CD4-positive, alpha-beta T cell (primary cell): Measurements from ENCODE around the gene MUC20. TPM values are rescaled to one million over a fixed set of nuclear protein-coding genes. Genes with fewer than 3 reads are reported as not detected.
"Not testable (repeated sequence)": the region's sequence is repeated elsewhere in the genome, so short reads cannot be mapped to it uniquely, and the experiment has no call there.

Source experiments
- ATAC-seq: fragments of 200-7000 bp; cut with Tn5 transposase; one replicate; pipeline ENCODE4 v1.10.0; 2022; ENCODE audit warnings: mild to moderate bottlenecking; ENCODE audit not compliant: poor library complexity
- CTCF ChIA-PET: fragments of 350-600 bp; sonication (Branson Sonifier 250); formaldehyde crosslinking; loops from one replicate; lab custom pipeline; 2021; ENCODE audit warnings: antibody characterized with exemption, inconsistent platforms; lab: Charles Lee
- POLR2A ChIA-PET: fragments of 350-600 bp; sonication (Branson Sonifier 250); formaldehyde crosslinking; loops from one replicate; lab custom pipeline; 2021; ENCODE audit warnings: antibody characterized with exemption, inconsistent platforms; lab: Charles Lee
- DNase-seq, 14 experiments: peaks; one replicate each; pipeline ENCODE4 v3.0.0-alpha.2; 2013 to 2020; ENCODE audit warnings: mixed read lengths in 2 of 14
- H3K27ac ChIP-seq, 2 donors: one replicate each; pipeline versions ENCODE4 v1.5.1 to v1.7.0; 2013; ENCODE audit warnings: low read length in 2 of 2, low read depth in 1 of 2, mild to moderate bottlenecking in 1 of 2
- H3K27me3 ChIP-seq, 2 experiments: 1 replicate in 1 of 2; 2 replicates in 1 of 2; pipeline versions ENCODE4 v1.6.1 to v1.7.0; 2013; ENCODE audit warnings: low read length in 2 of 2, control low read depth in 1 of 2, mild to moderate bottlenecking in 1 of 2, moderate library complexity in 1 of 2; ENCODE audit not compliant: insufficient read depth in 2 of 2, control insufficient read depth in 1 of 2
- H3K36me3 ChIP-seq: one replicate; pipeline ENCODE4 v1.6.1; 2013; ENCODE audit warnings: low read length, control low read depth; ENCODE audit not compliant: insufficient read depth
- H3K4me1 ChIP-seq: one replicate; pipeline ENCODE4 v1.6.1; 2013; ENCODE audit warnings: low read length, control low read depth; ENCODE audit not compliant: insufficient read depth
- H3K4me3 ChIP-seq: one replicate; pipeline ENCODE4 v1.5.1; 2013; ENCODE audit warnings: mild to moderate bottlenecking, low read length, moderate library complexity
- H3K9me3 ChIP-seq, 2 experiments: 1 replicate in 1 of 2; 2 replicates in 1 of 2; pipeline versions ENCODE4 v1.6.1 to v1.7.0; 2013; ENCODE audit warnings: low read length in 2 of 2, mild to moderate bottlenecking in 2 of 2, control low read depth in 1 of 2, moderate library complexity in 1 of 2; ENCODE audit not compliant: control insufficient read depth in 1 of 2, insufficient read depth in 1 of 2
- H3K27ac Mint-ChIP-seq: one replicate; pipeline ENCODE4 v1.8.0; 2020; ENCODE audit warnings: mixed read lengths
- H3K27me3 Mint-ChIP-seq: one replicate; pipeline ENCODE4 v1.8.0; 2021; ENCODE audit warnings: mixed read lengths
- H3K36me3 Mint-ChIP-seq: one replicate; pipeline ENCODE4 v1.8.0; 2021; ENCODE audit warnings: low read depth, mixed read lengths
- H3K4me1 Mint-ChIP-seq: one replicate; pipeline ENCODE4 v1.8.0; 2021; ENCODE audit warnings: low read depth, mixed read lengths
- H3K4me3 Mint-ChIP-seq: one replicate; pipeline ENCODE4 v1.8.0; 2020; ENCODE audit warnings: mild to moderate bottlenecking, mixed read lengths
- H3K9me3 Mint-ChIP-seq: one replicate; pipeline ENCODE4 v1.8.0; 2020; ENCODE audit warnings: mixed read lengths
- CTCF ChIP-seq: fragments of 200-600 bp; IDR thresholded peaks from one replicate; pipeline ENCODE4 v1.8.0; 2022; ENCODE audit warnings: antibody characterized with exemption, mild to moderate bottlenecking
- intact Hi-C, 2 experiments: fragments of 100-400 bp; cut with DNase I in 1 of 2; cut with micrococcal nuclease in 1 of 2; formaldehyde crosslinking; loops; one replicate each; pipeline versions ENCODE4 v1.15.1 to v1.9.0; 2023 to 2025; cut with DNase I, micrococcal nuclease
- total RNA-seq, 174 experiments: library from RNA in 2 of 174; stranded (reverse) in 2 of 174; gene quantifications; one replicate each; pipeline ENCODE4 v1.2.3 and lab custom pipeline; 2021 to 2026

The MUC20 gene
- total RNA-seq, 2 experiments from 2014 or later, result 3.9 to 4.1 TPM

DNA sequence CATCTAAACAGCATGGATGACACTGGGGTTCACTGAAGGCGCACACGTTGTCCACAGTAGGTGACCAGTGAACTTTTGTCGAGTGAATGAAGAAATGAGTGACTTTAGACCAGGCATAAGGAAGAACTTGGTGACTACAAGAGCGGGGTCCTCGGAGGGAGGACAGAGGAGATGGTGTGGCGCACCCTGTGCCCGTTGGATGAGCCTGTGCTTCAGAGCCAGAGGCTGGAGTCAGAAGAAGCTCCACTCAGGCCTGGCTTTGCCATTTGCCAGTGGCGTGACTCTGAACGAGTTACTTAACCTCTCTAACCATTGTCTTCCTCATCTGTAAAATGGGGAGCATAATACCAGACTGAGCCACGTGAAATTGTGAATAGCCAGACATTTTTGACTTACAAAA, 48.8 kb downstream of the MUC20 start:
- Mint-ChIP-seq H3K4me3 (no peak overlapping the region), H3K36me3 (no peaks in the 10 kb centered on the region), H3K27me3 (peaks cover under 1% of the 10 kb centered on the region), H3K9me3 (no peaks in the 10 kb centered on the region), H3K4me1 (no peaks in the 10 kb centered on the region), H3K27ac (no peak overlapping the region)
- Histone ChIP-seq H3K9me3 (peaks cover 0 to 12% of the 10 kb centered on the region in 2 experiments), H3K36me3 (no peaks in the 10 kb centered on the region), H3K27ac (no peak overlapping the region), H3K4me3 (no peak overlapping the region), H3K27me3 (no peaks in the 10 kb centered on the region), H3K4me1 (no peaks in the 10 kb centered on the region)
- CTCF ChIA-PET, result no interaction called here
- POLR2A ChIA-PET, result no interaction called here
- intact Hi-C loops, result no loop called here
- no peak for DNase-seq
- TF ChIP-seq CTCF, result no peak
- no peak for ATAC-seq

DNA sequence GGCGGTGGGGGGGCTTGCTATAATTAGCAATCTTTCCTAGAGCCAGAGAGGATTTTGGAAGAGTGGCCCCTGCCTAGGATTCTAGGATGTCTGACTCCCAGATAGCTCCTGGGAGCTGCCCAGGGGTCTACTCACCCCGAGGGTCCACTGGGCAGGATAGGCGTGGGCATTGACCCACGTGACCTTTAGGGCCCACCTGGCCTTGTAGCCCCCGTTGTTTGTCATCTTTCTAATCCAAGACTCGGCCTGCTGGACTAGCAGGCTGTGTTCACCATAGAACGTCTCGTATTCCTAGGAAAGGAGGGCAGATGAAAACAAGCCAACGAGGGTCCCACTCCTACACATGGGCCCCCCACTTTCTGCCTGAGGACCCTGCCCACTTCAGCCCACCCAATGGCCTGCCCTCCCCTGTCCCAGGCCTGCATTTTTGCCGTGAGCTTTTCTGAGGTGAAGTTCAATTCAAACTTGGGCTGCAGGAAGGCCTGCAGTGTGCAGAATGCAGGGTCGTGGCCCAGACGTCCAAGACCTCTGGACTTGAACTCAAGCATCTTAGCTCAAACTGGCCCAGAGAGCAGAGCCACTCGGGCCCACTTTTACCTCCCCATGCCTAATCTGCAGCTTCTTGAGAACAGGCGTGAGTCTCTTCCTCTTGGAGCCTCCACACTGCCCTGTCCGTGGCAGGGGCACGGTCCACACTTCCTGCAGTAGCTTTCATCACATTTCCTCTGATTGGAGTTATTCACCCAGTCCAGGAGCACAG, 49.5 kb downstream of the MUC20 start:
- CTCF ChIA-PET, result no interaction called here
- ATAC-seq (no peak), DNase-seq (no peak)
- no peak overlapping the region for H3K4me3 Mint-ChIP-seq
- Histone ChIP-seq H3K4me1 (no peaks in the 10 kb centered on the region), H3K36me3 (no peaks in the 10 kb centered on the region), H3K27ac (no peak overlapping the region), H3K27me3 (no peaks in the 10 kb centered on the region), H3K9me3 (peaks cover 0 to 12% of the 10 kb centered on the region in 2 experiments), H3K4me3 (no peak overlapping the region)
- no peaks in the 10 kb centered on the region for H3K9me3 Mint-ChIP-seq
- no peak for TF ChIP-seq CTCF
- POLR2A ChIA-PET, result no interaction called here
- H3K4me1 Mint-ChIP-seq, result no peaks in the 10 kb centered on the region
- intact Hi-C loops, result no loop called here
- no peaks in the 10 kb centered on the region for H3K27me3 Mint-ChIP-seq
- no peaks in the 10 kb centered on the region for H3K36me3 Mint-ChIP-seq
- H3K27ac Mint-ChIP-seq, result no peak overlapping the region

DNA sequence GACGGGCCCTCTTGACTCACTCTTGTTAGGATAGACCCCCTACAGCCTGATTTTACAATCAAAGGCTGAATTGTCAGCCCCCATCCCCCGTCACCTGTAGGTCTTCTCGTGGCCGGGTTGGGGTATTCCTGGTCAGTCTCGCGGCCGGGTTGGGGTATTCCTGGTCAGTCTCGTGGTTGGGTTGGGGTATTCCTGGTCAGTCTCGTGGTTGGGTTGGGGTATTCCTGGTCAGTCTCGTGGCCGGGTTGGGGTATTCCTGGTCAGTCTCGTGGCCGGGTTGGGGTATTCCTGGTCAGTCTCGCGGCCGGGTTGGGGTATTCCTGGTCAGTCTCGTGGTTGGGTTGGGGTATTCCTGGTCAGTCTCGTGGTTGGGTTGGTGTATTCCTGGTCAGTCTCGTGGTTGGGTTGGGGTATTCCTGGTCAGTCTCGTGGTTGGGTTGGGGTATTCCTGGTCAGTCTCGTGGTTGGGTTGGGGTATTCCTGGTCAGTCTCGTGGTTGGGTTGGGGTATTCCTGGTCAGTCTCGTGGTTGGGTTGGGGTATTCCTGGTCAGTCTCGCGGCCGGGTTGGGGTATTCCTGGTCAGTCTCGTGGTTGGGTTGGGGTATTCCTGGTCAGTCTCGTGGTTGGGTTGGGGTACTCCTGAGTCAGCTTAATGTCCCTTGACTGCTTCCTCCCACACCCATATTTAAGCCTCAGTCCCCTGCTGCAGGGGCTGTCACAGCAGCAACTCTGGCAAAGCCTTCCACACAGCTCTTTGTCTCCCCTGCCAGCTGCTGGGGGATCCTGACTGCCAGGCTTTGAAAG, 50.3 kb downstream of the MUC20 start:
- H3K9me3 Mint-ChIP-seq, CTCF ChIA-PET, DNase-seq, H3K4me3 Mint-ChIP-seq, H3K27ac Mint-ChIP-seq, H3K36me3 Mint-ChIP-seq, H3K4me3 ChIP-seq, POLR2A ChIA-PET, H3K4me1 Mint-ChIP-seq, H3K27ac ChIP-seq, H3K36me3 ChIP-seq, H3K4me1 ChIP-seq, H3K27me3 Mint-ChIP-seq, H3K27me3 ChIP-seq, intact Hi-C loops: not testable (repeated sequence)
- peaks cover 0 to 15% of the 10 kb centered on the region in 2 experiments for H3K9me3 ChIP-seq
- ATAC-seq, result peak; percentile 29
